Measurements from ENCODE around the gene GDPD1. TPM values are rescaled to one million over a fixed set of nuclear protein-coding genes. Genes with fewer than 3 reads are reported as not detected.

The GDPD1 gene
- total RNA-seq, 2 donors from 2014 or later = 3.4 to 5.0 TPM

Other genes starting within 250 kb of the GDPD1 start
- 10 to 100 TPM; 17.2 to 24.1 TPM for gene TRIM37, start 113.6 kb upstream of the GDPD1 start, total RNA-seq
- 10 to 100 TPM; 29.5 to 53.8 TPM for gene SKA2, start 65.3 kb upstream of the GDPD1 start, total RNA-seq
- gene PRR11, start 64.8 kb upstream of the GDPD1 start, total RNA-seq = 10 to 100 TPM; 10.8 to 34.0 TPM
- gene SMG8, start 10.5 kb upstream of the GDPD1 start, total RNA-seq = 10 to 100 TPM; 11.2 to 12.2 TPM
- 10 to 100 TPM; 17.2 to 25.7 TPM for gene YPEL2, start 111.1 kb downstream of the GDPD1 start, total RNA-seq